Mesendoderm (in vitro differentiated cells): ENCODE results near the gene EXPH5.
"Not testable (repeated sequence)": the region's sequence is repeated elsewhere in the genome, so short reads cannot be mapped to it uniquely, and the experiment has no call there.

Experiments
- DNase-seq: peaks from one replicate; pipeline ENCODE4 v3.0.0; 2013
- H2AK5ac ChIP-seq: 2 replicates; pipeline ENCODE4 v1.6.1; 2013; ENCODE audit warnings: low read length, inconsistent platforms
- H2BK120ac ChIP-seq: 2 replicates; pipeline ENCODE4 v1.6.1; 2013; ENCODE audit warnings: low read depth, mild to moderate bottlenecking, low read length, moderate library complexity, mixed read lengths
- H2BK15ac ChIP-seq: replicated peaks from 2 replicates; pipeline ENCODE4 v1.6.1; 2013; ENCODE audit warnings: low read depth, mild to moderate bottlenecking, moderate library complexity
- H2BK5ac ChIP-seq: 2 replicates; pipeline ENCODE4 v1.6.1; 2013; ENCODE audit warnings: low read length, inconsistent platforms
- H3K18ac ChIP-seq: 2 replicates; pipeline ENCODE4 v1.6.1; 2013; ENCODE audit warnings: mild to moderate bottlenecking, low read length, mixed read lengths
- H3K23ac ChIP-seq: one replicate; pipeline ENCODE4 v1.6.1; 2013; ENCODE audit warnings: low read length
- H3K27ac ChIP-seq: 2 replicates; pipeline ENCODE4 v1.5.1; 2013; ENCODE audit warnings: low read depth, mild to moderate bottlenecking, inconsistent platforms, low read length, moderate library complexity
- H3K27me3 ChIP-seq: 2 replicates; pipeline ENCODE4 v1.6.1; 2013; ENCODE audit warnings: low read length, control low read depth, mild to moderate bottlenecking, inconsistent platforms; ENCODE audit not compliant: insufficient read depth, poor library complexity
- H3K36me3 ChIP-seq: 2 replicates; pipeline ENCODE4 v1.6.1; 2013; ENCODE audit warnings: low read length, inconsistent platforms; ENCODE audit not compliant: control insufficient read depth, insufficient read depth
- H3K4ac ChIP-seq: one replicate; pipeline ENCODE4 v1.6.1; 2013; ENCODE audit warnings: low read depth, mild to moderate bottlenecking, low read length, moderate library complexity
- H3K4me1 ChIP-seq: 2 replicates; pipeline ENCODE4 v1.6.1; 2013; ENCODE audit warnings: low read depth, low read length, inconsistent platforms; ENCODE audit not compliant: control insufficient read depth
- H3K4me2 ChIP-seq: 2 replicates; pipeline ENCODE4 v1.6.1; 2013; ENCODE audit warnings: low read length
- H3K4me3 ChIP-seq: 2 replicates; pipeline ENCODE4 v1.5.1; 2013; ENCODE audit warnings: mild to moderate bottlenecking, low read length
- H3K56ac ChIP-seq: one replicate; pipeline ENCODE4 v1.6.1; 2013; ENCODE audit warnings: low read length
- H3K79me1 ChIP-seq: 2 replicates; pipeline ENCODE4 v1.6.1; 2013; ENCODE audit warnings: low read length, inconsistent platforms
- H3K79me2 ChIP-seq: 2 replicates; pipeline ENCODE4 v1.6.1; 2013; ENCODE audit warnings: mild to moderate bottlenecking, low read length; ENCODE audit not compliant: control insufficient read depth, insufficient read depth
- H3K9ac ChIP-seq: 2 replicates; pipeline ENCODE4 v1.6.1; 2013; ENCODE audit warnings: low read length, inconsistent platforms
- H4K5ac ChIP-seq: one replicate; pipeline ENCODE4 v1.6.1; 2013; ENCODE audit warnings: low read length
- H4K8ac ChIP-seq: one replicate; pipeline ENCODE4 v1.6.1; 2013; ENCODE audit warnings: low read depth, mild to moderate bottlenecking, control low read depth, low read length, moderate library complexity
- WGBS: extraction: QIAGEN DNeasy Blood & Tissue Kit; methylation state at CpG from one replicate; pipeline ENCODE4 v1.1.7; 2013; ENCODE audit warnings: low lambda C conversion rate, missing lambda C conversion rate; ENCODE audit not compliant: insufficient coverage; ENCODE audit errors: extremely low coverage; 5-methylcytosine and 5-hydroxymethylcytosine counted together

EXPH5 gene

DNA sequence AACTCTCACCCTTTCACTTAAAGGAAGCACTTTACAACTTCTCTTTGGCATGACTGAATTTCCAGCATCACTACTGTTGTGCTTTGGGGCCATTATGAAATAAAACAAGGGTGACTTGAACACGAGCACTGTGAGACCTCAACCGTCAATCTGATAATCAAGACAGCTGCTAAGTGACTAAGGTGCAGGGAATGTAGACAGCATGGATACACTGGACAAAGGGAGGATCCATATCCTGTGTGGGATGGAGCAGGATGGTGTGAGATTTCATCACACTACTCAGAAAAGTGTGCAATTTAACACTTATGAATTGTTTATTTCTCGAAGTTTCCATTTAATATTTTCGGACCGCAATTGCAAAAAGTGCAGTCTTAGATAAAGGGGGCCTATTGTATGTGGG is 16.1 kb upstream of the EXPH5 start:
- Histone ChIP-seq H4K8ac (no peak overlapping the region), H4K5ac (no peak overlapping the region), H3K27me3 (no peaks in the 10 kb centered on the region), H3K4me3 (no peak overlapping the region), H2BK5ac (no peak overlapping the region), H2BK15ac (no peak overlapping the region), H3K4me2 (no peak overlapping the region), H2BK120ac (no peak overlapping the region), H2AK5ac (no peak overlapping the region), H3K4me1 (no peaks in the 10 kb centered on the region), H3K27ac (no peak overlapping the region), H3K18ac (no peak overlapping the region), H3K4ac (no peak overlapping the region), H3K9ac (no peak overlapping the region), H3K36me3 (no peaks in the 10 kb centered on the region), H3K56ac (no peak overlapping the region), H3K23ac (no peak overlapping the region), H3K79me1 (no peaks in the 10 kb centered on the region), H3K79me2 (no peaks in the 10 kb centered on the region)
- WGBS, result no CpG with 5 or more reads among the region's 5 CpGs
- no peak for DNase-seq

DNA sequence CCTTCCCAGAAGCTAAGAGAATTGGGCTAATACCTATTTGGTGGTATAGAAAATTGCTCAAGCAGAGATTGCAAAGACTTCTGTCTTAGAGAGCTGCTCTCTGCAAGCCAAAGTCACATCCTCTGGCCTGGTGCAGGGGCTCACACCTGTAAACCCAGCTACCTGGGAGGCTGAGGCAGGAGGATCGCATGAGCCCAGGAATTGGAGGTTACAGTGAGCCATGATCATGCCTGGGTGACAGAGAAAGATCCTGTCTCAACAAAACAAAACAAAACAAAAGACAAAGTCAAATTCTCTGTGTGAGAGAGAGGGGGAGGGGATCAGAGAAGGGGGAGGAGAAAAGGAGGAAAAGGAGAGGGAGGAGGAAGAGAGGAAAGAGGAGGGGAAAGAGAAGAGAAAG is 15.0 kb upstream of the EXPH5 start:
- Histone ChIP-seq H3K9ac (no peak overlapping the region), H2AK5ac (no peak overlapping the region), H3K56ac (no peak overlapping the region), H3K4ac (no peak overlapping the region), H3K4me2 (no peak overlapping the region), H3K4me1 (no peaks in the 10 kb centered on the region), H3K79me2 (no peaks in the 10 kb centered on the region), H3K79me1 (no peaks in the 10 kb centered on the region), H3K23ac (no peak overlapping the region), H3K27ac (no peak overlapping the region), H2BK15ac (no peak overlapping the region), H3K27me3 (no peaks in the 10 kb centered on the region), H3K4me3 (no peak overlapping the region), H2BK120ac (no peak overlapping the region), H4K5ac (no peak overlapping the region), H3K18ac (no peak overlapping the region), H3K36me3 (no peaks in the 10 kb centered on the region), H2BK5ac (no peak overlapping the region), H4K8ac (no peak overlapping the region)
- no CpG with 5 or more reads among the region's 1 CpG for WGBS
- no peak for DNase-seq

DNA sequence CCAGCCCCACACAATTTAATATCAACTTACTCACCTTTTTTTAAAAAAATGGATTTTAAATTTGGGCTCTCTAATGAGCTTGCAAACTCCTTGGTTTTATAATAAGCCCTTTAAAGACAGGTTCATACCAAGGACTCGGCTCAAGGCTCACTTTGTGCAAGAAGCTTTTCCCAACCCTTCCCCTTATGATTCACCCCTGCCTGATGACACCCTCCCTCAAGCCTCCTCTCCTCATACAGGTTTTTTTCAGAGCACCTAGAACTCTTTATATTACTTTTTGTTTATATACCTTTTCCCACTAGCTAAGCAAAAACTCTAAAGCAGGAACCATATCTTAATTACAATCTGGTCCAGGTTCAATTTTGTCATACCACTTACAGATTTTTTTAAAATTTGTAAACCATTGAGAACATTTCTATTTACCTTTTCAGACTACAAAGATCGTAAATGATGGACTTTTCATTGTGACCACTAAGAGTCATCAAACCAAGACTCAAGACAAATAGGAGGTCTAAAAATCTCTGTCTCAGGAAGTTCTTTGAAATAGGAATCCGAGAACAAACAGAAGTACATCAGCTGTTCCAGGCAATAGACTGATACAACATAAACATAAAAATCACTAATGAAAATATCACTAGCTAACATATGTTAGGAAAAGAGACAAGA is 13.1 kb upstream of the EXPH5 start:
- Histone ChIP-seq H3K4me1 (no peaks in the 10 kb centered on the region), H3K27ac (no peak overlapping the region), H2BK5ac (no peak overlapping the region), H3K79me1 (no peaks in the 10 kb centered on the region), H3K23ac (no peak overlapping the region), H4K5ac (no peak overlapping the region), H3K4ac (no peak overlapping the region), H2BK15ac (no peak overlapping the region), H3K4me3 (no peak overlapping the region), H3K27me3 (no peaks in the 10 kb centered on the region), H2AK5ac (no peak overlapping the region), H3K79me2 (no peaks in the 10 kb centered on the region), H3K4me2 (no peak overlapping the region), H2BK120ac (no peak overlapping the region), H4K8ac (no peak overlapping the region), H3K36me3 (no peaks in the 10 kb centered on the region), H3K9ac (no peak overlapping the region), H3K18ac (no peak overlapping the region), H3K56ac (no peak overlapping the region)
- peak; percentile 16 for DNase-seq
- WGBS, result no CpG with 5 or more reads among the region's 3 CpGs

DNA sequence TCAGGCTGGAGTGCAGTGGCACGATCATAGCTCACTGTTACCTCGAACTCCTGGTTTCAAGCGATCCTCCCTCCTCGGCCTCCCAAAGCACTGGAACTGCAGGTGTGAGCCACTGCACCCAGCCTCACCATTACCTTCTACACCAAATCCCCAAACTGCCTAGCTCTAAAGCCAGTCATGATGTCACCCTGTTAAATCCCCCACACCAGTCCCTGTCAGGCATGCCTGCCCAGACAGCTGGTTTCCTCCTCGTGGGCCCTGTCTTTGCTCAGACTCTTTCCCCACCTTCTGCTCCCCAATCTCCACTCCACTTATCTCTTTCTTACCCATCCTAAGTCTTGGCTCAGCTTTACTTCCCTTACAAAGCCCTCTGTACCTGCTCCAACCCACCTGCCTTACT is 12.5 kb upstream of the EXPH5 start:
- H4K8ac ChIP-seq, result no peak overlapping the region
- no peak overlapping the region for H3K18ac ChIP-seq
- no peaks in the 10 kb centered on the region for H3K27me3 ChIP-seq
- no peak overlapping the region for H4K5ac ChIP-seq
- no peaks in the 10 kb centered on the region for H3K79me2 ChIP-seq
- no peak overlapping the region for H3K4me2 ChIP-seq
- H2BK15ac ChIP-seq, result no peak overlapping the region
- DNase-seq, result peak; percentile 17
- no peaks in the 10 kb centered on the region for H3K4me1 ChIP-seq
- H3K23ac ChIP-seq, result no peak overlapping the region
- no peak overlapping the region for H3K9ac ChIP-seq
- H3K56ac ChIP-seq, result no peak overlapping the region
- no peak overlapping the region for H2BK5ac ChIP-seq
- H3K4ac ChIP-seq, result no peak overlapping the region
- no peaks in the 10 kb centered on the region for H3K36me3 ChIP-seq
- H3K4me3 ChIP-seq, result no peak overlapping the region
- no peaks in the 10 kb centered on the region for H3K79me1 ChIP-seq
- no peak overlapping the region for H3K27ac ChIP-seq
- H2AK5ac ChIP-seq, result no peak overlapping the region
- no CpG with 5 or more reads among the region's 5 CpGs for WGBS
- H2BK120ac ChIP-seq, result no peak overlapping the region

DNA sequence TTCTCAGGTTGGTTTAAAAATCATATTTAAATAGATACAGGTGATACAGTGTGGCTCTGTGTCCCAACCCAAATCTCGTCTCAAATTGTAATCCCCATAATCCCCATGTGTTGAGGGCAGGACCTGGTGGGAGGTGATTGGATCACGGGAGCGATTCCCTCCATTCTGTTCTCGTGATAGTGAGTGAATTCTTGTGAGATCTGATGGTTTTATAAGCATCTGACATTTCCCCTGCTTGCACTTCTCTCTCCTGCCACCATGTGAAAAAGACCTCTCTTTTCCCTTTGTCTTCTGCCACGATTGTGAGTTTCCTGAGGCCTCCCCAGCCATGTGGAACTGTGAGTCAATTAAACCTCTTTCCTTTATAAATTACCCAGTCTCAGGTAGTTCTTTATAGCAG is 9.2 kb upstream of the EXPH5 start:
- not testable (repeated sequence) for H2AK5ac ChIP-seq, H3K56ac ChIP-seq, H3K9ac ChIP-seq, H3K27me3 ChIP-seq, H3K4me1 ChIP-seq, H3K79me1 ChIP-seq, H3K4ac ChIP-seq, H2BK120ac ChIP-seq, H3K4me3 ChIP-seq, H3K27ac ChIP-seq, H3K18ac ChIP-seq, H3K23ac ChIP-seq, H2BK5ac ChIP-seq, H3K36me3 ChIP-seq, H2BK15ac ChIP-seq, H4K5ac ChIP-seq, H3K4me2 ChIP-seq, H4K8ac ChIP-seq, H3K79me2 ChIP-seq
- WGBS, result no CpG with 5 or more reads among the region's 5 CpGs
- DNase-seq, result peak; percentile 72

DNA sequence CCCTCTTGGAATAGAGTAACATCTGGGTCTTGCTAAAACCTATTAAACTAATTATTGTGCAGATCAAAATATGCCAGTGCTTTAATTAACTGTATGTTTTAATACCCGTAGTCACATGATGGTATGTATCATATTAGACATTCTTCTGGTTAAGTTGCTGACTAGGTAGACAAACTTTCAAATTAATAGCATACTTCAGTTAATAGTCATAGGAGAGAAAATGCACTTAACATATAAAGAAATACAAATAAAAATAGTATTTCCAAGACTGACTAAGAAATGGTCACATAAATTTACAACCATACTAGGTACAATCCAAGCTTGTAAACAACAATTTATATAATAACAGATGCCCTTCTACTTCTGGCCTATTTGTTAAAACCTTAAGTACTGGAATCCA is 7.6 kb upstream of the EXPH5 start:
- Histone ChIP-seq H3K36me3 (no peaks in the 10 kb centered on the region), H3K27me3 (no peaks in the 10 kb centered on the region), H3K4me1 (no peaks in the 10 kb centered on the region), H2AK5ac (no peak overlapping the region), H3K79me2 (no peaks in the 10 kb centered on the region), H2BK120ac (no peak overlapping the region), H3K4me3 (no peak overlapping the region), H3K27ac (no peak overlapping the region), H2BK5ac (no peak overlapping the region), H4K8ac (no peak overlapping the region), H3K4ac (no peak overlapping the region), H3K9ac (no peak overlapping the region), H3K23ac (no peak overlapping the region), H3K18ac (no peak overlapping the region), H4K5ac (no peak overlapping the region), H2BK15ac (no peak overlapping the region), H3K79me1 (no peaks in the 10 kb centered on the region), H3K4me2 (no peak overlapping the region), H3K56ac (no peak overlapping the region)
- DNase-seq, result no peak
- no CpG with 5 or more reads among the region's 1 CpG for WGBS
